H1 (cell line): ENCODE measurements around the gene HDAC10. TPM values are rescaled to one million over a fixed set of nuclear protein-coding genes. Genes with fewer than 3 reads are reported as not detected.
A peak's percentile ranks its signal among the peaks of the same experiment; 100 is the strongest.

Source experiments
- CTCF ChIA-PET: fragments of 300-600 bp; sonication (Branson Sonifier 250); formaldehyde crosslinking; loops from one replicate; lab custom pipeline; 2021; ENCODE audit not compliant: partially characterized antibody; lab: Charles Lee
- POLR2A ChIA-PET: fragments of 300-600 bp; sonication (Branson Sonifier 250); formaldehyde crosslinking; loops from one replicate; lab custom pipeline; 2021; ENCODE audit warnings: inconsistent platforms; ENCODE audit not compliant: partially characterized antibody; lab: Charles Lee
- DNase-seq, 2 experiments: peaks; one replicate each; pipeline versions ENCODE4 v3.0.0 to v3.0.0-alpha.2; 2010 to 2022; ENCODE audit warnings: low spot score in 2 of 2, low read depth in 1 of 2, mixed read lengths in 1 of 2
- FAIRE-seq: peaks from 2 replicates; lab custom pipeline; 2011; peaks lifted over from hg19 to GRCh38; lab: Jason Lieb, UNC
- H2AFZ ChIP-seq: 2 replicates; pipeline ENCODE4 v1.8.1; 2012; ENCODE audit warnings: low read length, inconsistent platforms
- H2AK5ac ChIP-seq: 2 replicates; pipeline ENCODE4 v1.6.1; 2013; ENCODE audit warnings: low read depth, low read length
- H2BK120ac ChIP-seq: replicated peaks from 2 replicates; pipeline ENCODE3; 2013; ENCODE audit warnings: low read depth, low read length, inconsistent platforms
- H2BK12ac ChIP-seq: 2 replicates; pipeline ENCODE4 v1.6.1; 2013; ENCODE audit warnings: low read depth, low read length
- H2BK15ac ChIP-seq: 2 replicates; pipeline ENCODE4 v1.6.1; 2013; ENCODE audit warnings: low read length
- H2BK20ac ChIP-seq: 2 replicates; pipeline ENCODE4 v1.6.1; 2013; ENCODE audit warnings: low read length
- H2BK5ac ChIP-seq: 2 replicates; pipeline ENCODE4 v1.6.1; 2013; ENCODE audit warnings: low read depth, low read length
- H3K14ac ChIP-seq: 2 replicates; pipeline ENCODE4 v1.6.1; 2013; ENCODE audit warnings: inconsistent platforms; ENCODE audit not compliant: insufficient read length
- H3K18ac ChIP-seq: 2 replicates; pipeline ENCODE4 v1.6.1; 2013; ENCODE audit warnings: low read length; ENCODE audit errors: extremely low read depth
- H3K23ac ChIP-seq: 2 replicates; pipeline ENCODE4 v1.6.1; 2013; ENCODE audit warnings: inconsistent platforms; ENCODE audit not compliant: insufficient read length
- H3K23me2 ChIP-seq: 2 replicates; pipeline ENCODE4 v1.6.1; 2013; ENCODE audit warnings: low read depth, low read length
- H3K27ac ChIP-seq: 2 replicates; pipeline ENCODE4 v1.6.1; 2011; ENCODE audit warnings: low read depth, low read length, inconsistent platforms
- H3K27me3 ChIP-seq, 4 experiments: replicated peaks in 1 of 4; 1 replicate in 1 of 4; 2 replicates in 3 of 4; pipeline versions ENCODE4 v1.6.1 to v1.8.1; 2011 to 2013; ENCODE audit warnings: low read length in 3 of 4, mild to moderate bottlenecking in 3 of 4, inconsistent platforms in 2 of 4, mixed read lengths in 2 of 4, moderate library complexity in 1 of 4; ENCODE audit not compliant: control insufficient read depth in 3 of 4, insufficient read depth in 3 of 4; ENCODE audit errors: extremely low read depth in 1 of 4
- H3K36me3 ChIP-seq, 4 experiments: 2 replicates each; pipeline versions ENCODE4 v1.6.1 to v1.8.1; 2011 to 2013; ENCODE audit warnings: mild to moderate bottlenecking in 4 of 4, low read length in 3 of 4, moderate library complexity in 2 of 4, control low read depth in 1 of 4, inconsistent platforms in 1 of 4; ENCODE audit not compliant: insufficient read depth in 4 of 4, control insufficient read depth in 2 of 4
- H3K4ac ChIP-seq: replicated peaks from 2 replicates; pipeline ENCODE3; 2013; ENCODE audit warnings: low read length, low read depth, mixed read lengths, inconsistent platforms; ENCODE audit not compliant: insufficient read length
- H3K4me1 ChIP-seq, 4 experiments: replicated peaks in 1 of 4; 1 replicate in 1 of 4; 2 replicates in 3 of 4; pipeline versions ENCODE4 v1.6.1 to v1.8.1; 2011 to 2013; ENCODE audit warnings: low read length in 3 of 4, inconsistent platforms in 2 of 4, mixed read lengths in 1 of 4; ENCODE audit not compliant: insufficient read depth in 4 of 4, control insufficient read depth in 3 of 4
- H3K4me2 ChIP-seq, 2 experiments: 2 replicates each; pipeline versions ENCODE4 v1.6.1 to v1.8.1; 2011 to 2013; ENCODE audit warnings: low read depth in 2 of 2, low read length in 2 of 2, control low read depth in 1 of 2, inconsistent platforms in 1 of 2, mild to moderate bottlenecking in 1 of 2; ENCODE audit not compliant: insufficient read depth in 1 of 2
- H3K4me3 ChIP-seq, 4 experiments: fragments of 200-600, 300-600 bp in 1 of 4; sonication (generic), shearing (Covaris generic), sonication (Bioruptor Twin) in 1 of 4; 2 replicates each; pipeline versions ENCODE4 v1.5.1 to v1.8.1; 2011 to 2016; ENCODE audit warnings: low read length in 4 of 4, low read depth in 3 of 4, control low read depth in 2 of 4, inconsistent platforms in 2 of 4, mild to moderate bottlenecking in 2 of 4, mixed read lengths in 1 of 4, moderate library complexity in 1 of 4; ENCODE audit not compliant: insufficient read depth in 2 of 4; ENCODE audit errors: extremely low read depth in 1 of 4
- H3K56ac ChIP-seq: replicated peaks from 2 replicates; pipeline ENCODE3; 2013; ENCODE audit warnings: low read depth, mild to moderate bottlenecking, mixed read lengths, low read length, inconsistent platforms; ENCODE audit not compliant: insufficient read length
- H3K79me1 ChIP-seq: 2 replicates; pipeline ENCODE4 v1.6.1; 2013; ENCODE audit warnings: low read depth, low read length, control low read depth
- H3K79me2 ChIP-seq, 2 experiments: 2 replicates each; pipeline versions ENCODE4 v1.6.1 to v1.8.1; 2012 to 2013; ENCODE audit warnings: low read length in 2 of 2, mild to moderate bottlenecking in 2 of 2, inconsistent platforms in 1 of 2; ENCODE audit not compliant: insufficient read depth in 2 of 2, control insufficient read depth in 1 of 2
- H3K9ac ChIP-seq, 4 experiments: replicated peaks in 1 of 4; 1 replicate in 1 of 4; 2 replicates in 3 of 4; pipeline versions ENCODE4 v1.6.1 to v1.8.1; 2011 to 2013; ENCODE audit warnings: low read depth in 3 of 4, low read length in 3 of 4, control low read depth in 2 of 4, mild to moderate bottlenecking in 2 of 4, moderate library complexity in 2 of 4, inconsistent platforms in 1 of 4; ENCODE audit errors: extremely low read depth in 1 of 4
- H3K9me3 ChIP-seq, 2 experiments: 2 replicates each; pipeline versions ENCODE4 v1.6.1 to v1.8.1; 2012 to 2013; ENCODE audit warnings: mild to moderate bottlenecking in 2 of 2, moderate library complexity in 2 of 2, control low read depth in 1 of 2, inconsistent platforms in 1 of 2, low read depth in 1 of 2, low read length in 1 of 2, mixed read lengths in 1 of 2; ENCODE audit not compliant: insufficient read depth in 2 of 2
- H4K20me1 ChIP-seq, 2 experiments: replicated peaks in 1 of 2; 2 replicates each; pipeline versions ENCODE3 to v1.8.1; 2011 to 2013; ENCODE audit warnings: inconsistent platforms in 2 of 2, low read length in 2 of 2, mild to moderate bottlenecking in 1 of 2; ENCODE audit not compliant: insufficient read depth in 2 of 2, control insufficient read depth in 1 of 2
- H4K5ac ChIP-seq: 2 replicates; pipeline ENCODE4 v1.6.1; 2013; ENCODE audit warnings: low read length, low read depth, mixed read lengths, inconsistent platforms; ENCODE audit not compliant: insufficient read length
- H4K8ac ChIP-seq: 2 replicates; pipeline ENCODE4 v1.8.0; 2013; ENCODE audit warnings: mild to moderate bottlenecking, moderate library complexity, low read length, inconsistent platforms; ENCODE audit not compliant: insufficient read depth; ENCODE audit errors: extremely low read depth
- H4K91ac ChIP-seq: replicated peaks from 2 replicates; pipeline ENCODE3; 2013; ENCODE audit warnings: low read length, mixed read lengths, inconsistent platforms; ENCODE audit not compliant: insufficient read length
- CHD1 ChIP-seq: IDR thresholded peaks from 2 replicates; pipeline ENCODE4 v1.6.1; 2012; ENCODE audit warnings: low read depth, low read length, improper control_type of control experiment
- HDAC6 ChIP-seq: IDR thresholded peaks from one replicate; pipeline ENCODE4 v1.7.1; 2012; ENCODE audit warnings: low read depth, mild to moderate bottlenecking, inconsistent platforms, low read length, moderate library complexity
- WGBS, 2 experiments: shearing (Covaris generic) in 1 of 2; methylation state at CpG; one replicate each; pipeline versions ENCODE4 v1.1.6 to v1.1.7; 2013 to 2015; ENCODE audit warnings: low lambda C conversion rate in 2 of 2, mixed read lengths in 2 of 2, inconsistent platforms in 1 of 2, low coverage in 1 of 2, missing lambda C conversion rate in 1 of 2; ENCODE audit not compliant: insufficient replicate concordance in 2 of 2, insufficient coverage in 1 of 2, insufficient read length in 1 of 2; ENCODE audit errors: extremely low coverage in 1 of 2, missing lambda C conversion rate in 1 of 2; 5-methylcytosine and 5-hydroxymethylcytosine counted together
- polyA plus RNA-seq, 7 experiments: library from polyadenylated mRNA; depleted of rRNA in 3 of 7; stranded (reverse) in 5 of 7; unstranded in 2 of 7; fragments of >200 nt in 5 of 7; fragments of 200-250 nt in 2 of 7; gene quantifications; 1 replicate in 5 of 7; 2 replicates in 1 of 7; 4 replicates in 1 of 7; pipeline versions ENCODE4 v1.2.1 to v1.2.3, GENCODE V29; 2011 to 2013; ENCODE audit warnings: missing spikeins in 2 of 7, mixed read lengths in 2 of 7
- total RNA-seq: library from RNA; stranded (reverse); fragmentation: NEBNext Ultra II Directional; extraction: Animal tissue kit (Norgen Biotek cat#: 25700); gene quantifications from 2 replicates; pipeline ENCODE4 v1.2.1, GENCODE V29; 2021
- TF ChIP-seq, protein P1 (sequence below): IDR thresholded peaks from 2 replicates; pipeline ENCODE4 v1.6.1; 2012; ENCODE audit warnings: inconsistent platforms

HDAC10 gene
- total and polyA plus RNA-seq, 2 of the 8 experiments (the other 6 are each of a cell fraction or from before 2014, with no cell fraction given): 11.2 to 26.4 TPM

DNA sequence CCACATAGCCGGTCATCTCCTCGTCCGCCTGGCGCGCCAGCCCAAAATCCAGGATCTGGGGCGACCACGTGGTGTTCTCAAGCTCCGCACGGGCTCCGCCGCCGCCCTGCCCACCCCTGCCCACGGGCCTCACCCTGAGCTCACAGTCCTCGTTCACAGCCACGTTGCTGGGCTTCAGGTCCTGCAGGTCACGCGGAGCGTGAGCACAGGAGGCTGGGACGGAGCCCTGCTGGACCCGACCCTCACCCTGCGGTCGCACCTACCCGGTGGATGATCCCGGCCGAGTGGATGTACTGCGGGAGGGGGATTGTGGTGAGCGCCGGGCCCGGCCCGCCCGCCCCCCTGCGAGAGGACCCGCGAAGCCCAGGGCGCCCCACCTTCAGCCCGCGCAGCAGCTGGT is 15.9 kb upstream of the HDAC10 start:
- Histone ChIP-seq H3K4me3 (peak overlapping the region in 1 of 4 experiments; percentile 51; a peak in 1 of 8 replicates), H2BK12ac (no peak overlapping the region), H3K4me2 (peak overlapping the region; percentile 28 to 52; a peak in 2 of 4 replicates), H3K56ac (no peak overlapping the region), H4K20me1 (no peaks in the 10 kb centered on the region), H4K8ac (no peak overlapping the region), H3K4ac (no peak overlapping the region), H3K27me3 (peaks cover 24 to 57% (median 46%) of the 10 kb centered on the region in 4 experiments; a peak in 6 of 7 replicates), H2AK5ac (no peak overlapping the region), H3K79me1 (no peaks in the 10 kb centered on the region), H2BK120ac (no peak overlapping the region), H2AFZ (no peak overlapping the region), H2BK5ac (no peak overlapping the region), H2BK20ac (no peak overlapping the region), H3K9me3 (peaks cover 0 to 10% of the 10 kb centered on the region in 2 experiments; a peak in 1 of 4 replicates), H4K5ac (no peak overlapping the region), H3K79me2 (no peaks in the 10 kb centered on the region), H3K4me1 (peaks cover 2 to 18% (median 13%) of the 10 kb centered on the region in 4 experiments; a peak in 6 of 7 replicates), H3K27ac (no peak overlapping the region), H4K91ac (no peak overlapping the region), H3K18ac (no peak overlapping the region), H3K23me2 (peaks cover 11% of the 10 kb centered on the region; the same call in 1 of the 2 replicates), H2BK15ac (no peak overlapping the region), H3K14ac (no peak overlapping the region), H3K9ac (no peak overlapping the region), H3K23ac (no peak overlapping the region), H3K36me3 (no peaks in the 10 kb centered on the region)
- DNase-seq (no peak), FAIRE-seq (no peak)
- ChIA-PET POLR2A (interaction anchor here (1.9 kb wide), 1 partner anchor 16 kb away, joined by 4 read pairs; the partner anchor contains the start of gene HDAC10), CTCF (interaction anchor here (0.5 to 4.7 kb wide), 8 partner anchors 10 to 86 kb away, joined by 3 to 30 read pairs (median 4); partner anchors contain the start of gene HDAC10)
- TF ChIP-seq CHD1 (no peak), HDAC6 (no peak)
- TF ChIP-seq, protein P1, sequence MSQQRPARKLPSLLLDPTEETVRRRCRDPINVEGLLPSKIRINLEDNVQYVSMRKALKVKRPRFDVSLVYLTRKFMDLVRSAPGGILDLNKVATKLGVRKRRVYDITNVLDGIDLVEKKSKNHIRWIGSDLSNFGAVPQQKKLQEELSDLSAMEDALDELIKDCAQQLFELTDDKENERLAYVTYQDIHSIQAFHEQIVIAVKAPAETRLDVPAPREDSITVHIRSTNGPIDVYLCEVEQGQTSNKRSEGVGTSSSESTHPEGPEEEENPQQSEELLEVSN: no peak
- 79% methylated on average over 25 of the region's 37 CpGs; no CpG with 5 or more reads in 1 of the 2 experiments for WGBS, 2 experiments
